Spleen (tissue), 11 donors: ENCODE measurements around the gene PTPRM. TPM values are rescaled to one million over a fixed set of nuclear protein-coding genes. Genes with fewer than 3 reads are reported as not detected.

ENCODE experiments used
- DNase-seq: peaks from one replicate; pipeline ENCODE4 v3.0.0-alpha.2; 2020
- H3K27ac ChIP-seq, 8 donors: fragments of 200-600 bp; sonication (generic) in 7 of 8; 1 replicate in 4 of 8; 2 replicates in 4 of 8; pipeline versions ENCODE4 v1.5.0 to v1.8.0; 2016 to 2021; ENCODE audit warnings: inconsistent platforms in 4 of 8, mild to moderate bottlenecking in 4 of 8, moderate library complexity in 1 of 8
- H3K27me3 ChIP-seq, 7 donors: fragments of 200-600 bp; sonication (generic) in 6 of 7; replicated peaks in 1 of 7; 1 replicate in 4 of 7; 2 replicates in 3 of 7; pipeline versions ENCODE4 v1.5.0 to v1.8.0; 2016 to 2021; ENCODE audit warnings: inconsistent platforms in 3 of 7, mild to moderate bottlenecking in 1 of 7
- H3K36me3 ChIP-seq, 6 donors: fragments of 200-600 bp; sonication (generic) in 5 of 6; 1 replicate in 4 of 6; 2 replicates in 2 of 6; pipeline versions ENCODE4 v1.5.0 to v1.8.0; 2016 to 2021; ENCODE audit warnings: inconsistent platforms in 2 of 6
- H3K4me1 ChIP-seq, 6 donors: fragments of 200-600 bp; sonication (generic) in 5 of 6; 1 replicate in 3 of 6; 2 replicates in 3 of 6; pipeline versions ENCODE4 v1.5.0 to v1.8.0; 2016 to 2021; ENCODE audit warnings: inconsistent platforms in 3 of 6
- H3K4me3 ChIP-seq, 8 donors: fragments of 200-600 bp; sonication (generic) in 7 of 8; 1 replicate in 4 of 8; 2 replicates in 4 of 8; pipeline versions ENCODE4 v1.5.0 to v1.8.0; 2016 to 2021; ENCODE audit warnings: inconsistent platforms in 4 of 8, mild to moderate bottlenecking in 4 of 8, moderate library complexity in 2 of 8
- H3K9me3 ChIP-seq, 8 donors: fragments of 200-600 bp; sonication (generic) in 7 of 8; 1 replicate in 4 of 8; 2 replicates in 4 of 8; pipeline versions ENCODE4 v1.5.0 to v1.8.0; 2016 to 2021; ENCODE audit warnings: inconsistent platforms in 4 of 8
- CTCF ChIP-seq, 11 experiments: fragments of 200-600 bp in 7 of 11; fragments of 450-650 bp in 4 of 11; sonication (generic) in 4 of 11; IDR thresholded peaks in 8 of 11; conservative IDR thresholded peaks in 3 of 11; 1 replicate in 7 of 11; 2 replicates in 4 of 11; pipeline versions ENCODE4 v1.4.0 to v1.8.0; 2016 to 2021; ENCODE audit warnings: antibody characterized with exemption in 11 of 11, inconsistent platforms in 4 of 11, mild to moderate bottlenecking in 1 of 11
- POLR2A ChIP-seq, 3 donors: fragments of 450-650 bp; IDR thresholded peaks; one replicate each; pipeline ENCODE4 v1.5.1; 2017; ENCODE audit warnings: antibody characterized with exemption in 3 of 3, mild to moderate bottlenecking in 1 of 3
- POLR2AphosphoS5 ChIP-seq, 3 donors: sonication (generic); formaldehyde crosslinking; IDR thresholded peaks; one replicate each; pipeline ENCODE4 v1.5.1; 2017; ENCODE audit warnings: antibody characterized with exemption in 3 of 3
- WGBS, 5 donors: extraction: QIAGEN DNeasy Blood & Tissue Kit in 3 of 5; methylation state at CpG; one replicate each; pipeline versions ENCODE4 v1.1.5 to v1.1.7; 2013 to 2018; 5-methylcytosine and 5-hydroxymethylcytosine counted together
- intact Hi-C: fragments of 100-400 bp; cut with DNase I; formaldehyde crosslinking; loops from one replicate; pipeline ENCODE4 v1.15.0; 2023; ENCODE audit warnings: low total_unique reads
- polyA plus RNA-seq, 3 donors: library from polyadenylated mRNA; stranded (reverse); fragments of 200-250 nt; gene quantifications; one replicate each; pipeline ENCODE4 v1.2.1, GENCODE V29; 2013
- total RNA-seq, 7 donors: library from RNA; depleted of rRNA in 3 of 7; stranded (reverse); fragments of >200 nt in 3 of 7; fragmentation: NEBNext Ultra II Directional in 4 of 7; extraction: Animal tissue kit (Norgen Biotek cat#: 25700) in 4 of 7; gene quantifications; one replicate each; pipeline versions ENCODE4 v1.1.0 to v1.2.1, GENCODE V29; 2016 to 2021
- donor health status: healthy with polysubstance abuse.
- donor health status: DM: no; HTN: no; CAD: no; lungs with moderate emphysema.
- donor health status: DM: no; HTN: no; CAD: no.
- donor health status: Bipolar disorder and iron deficiency.
- donor health status: healthy.
- donor health status: DM: no; HTN: no; CAD: no.
- donor health status: DM: yes; HTN: yes; CAD: no.

The PTPRM gene
- total and polyA plus RNA-seq, 10 donors: 23.5 to 97.8 (median 62.8) TPM

GRCh38 chr18:7545734-7546133 is 21.4 kb upstream of the PTPRM start:
- 68 to 90% (median 75%) methylated on average over 5 of the region's 5 CpGs for WGBS, 5 donors
- Histone ChIP-seq H3K27ac (no peak overlapping the region), H3K4me1 (no peaks in the 10 kb centered on the region), H3K4me3 (no peak overlapping the region), H3K9me3 (no peaks in the 10 kb centered on the region), H3K27me3 (no peaks in the 10 kb centered on the region), H3K36me3 (no peaks in the 10 kb centered on the region)
- TF ChIP-seq CTCF (IDR thresholded peaks at IDR 0.05 in 8 of 11, conservative IDR thresholded peaks at IDR 0.05 in 3 of 11): no peak
- no peak for TF ChIP-seq POLR2A (IDR thresholded peaks at IDR 0.05)
- no peak for TF ChIP-seq POLR2AphosphoS5 (IDR thresholded peaks at IDR 0.05)
- no peak for DNase-seq
- intact Hi-C loops: no loop called here

- Histone ChIP-seq H3K4me3 (no peak overlapping the region), H3K4me1 (no peaks in the 10 kb centered on the region), H3K27me3 (no peaks in the 10 kb centered on the region), H3K36me3 (no peaks in the 10 kb centered on the region), H3K27ac (no peak overlapping the region), H3K9me3 (no peaks in the 10 kb centered on the region)
- TF ChIP-seq CTCF (IDR thresholded peaks at IDR 0.05 in 8 of 11, conservative IDR thresholded peaks at IDR 0.05 in 3 of 11) (no peak), POLR2A (IDR thresholded peaks at IDR 0.05) (no peak), POLR2AphosphoS5 (IDR thresholded peaks at IDR 0.05) (no peak)
- intact Hi-C loops: no loop called here
- WGBS, 5 donors: 89 to 92% (median 91%) methylated on average over 11 of the region's 11 CpGs
- DNase-seq: no peak
Observed at GRCh38 chr18:7548221-7548620, 18.9 kb upstream of the PTPRM start.

GRCh38 chr18:7548721-7549120 is 18.4 kb upstream of the PTPRM start:
- H3K36me3 ChIP-seq: no peaks in the 10 kb centered on the region
- WGBS, 5 donors: 72 to 86% (median 81%) methylated on average over 3 of the region's 3 CpGs
- TF ChIP-seq POLR2AphosphoS5 (IDR thresholded peaks at IDR 0.05) (no peak), CTCF (IDR thresholded peaks at IDR 0.05 in 8 of 11, conservative IDR thresholded peaks at IDR 0.05 in 3 of 11) (no peak), POLR2A (IDR thresholded peaks at IDR 0.05) (no peak)

GRCh38 chr18:7557973-7558372 is 9.1 kb upstream of the PTPRM start:
- TF ChIP-seq POLR2A (IDR thresholded peaks at IDR 0.05): no peak
- TF ChIP-seq POLR2AphosphoS5 (IDR thresholded peaks at IDR 0.05): no peak
- no peak for TF ChIP-seq CTCF (IDR thresholded peaks at IDR 0.05 in 8 of 11, conservative IDR thresholded peaks at IDR 0.05 in 3 of 11)
- DNase-seq: no peak
- H3K4me1 ChIP-seq: peaks cover 0 to 7% (median 1%) of the 10 kb centered on the region in 6 donors
- H3K36me3 ChIP-seq: no peaks in the 10 kb centered on the region
- no peaks in the 10 kb centered on the region for H3K27me3 ChIP-seq
- H3K27ac ChIP-seq: no peak overlapping the region
- intact Hi-C loops: no loop called here
- no peak overlapping the region for H3K4me3 ChIP-seq
- no peaks in the 10 kb centered on the region for H3K9me3 ChIP-seq
- 52 to 75% (median 61%) methylated on average over 2 of the region's 2 CpGs for WGBS, 5 donors

More at GRCh38 chr18:7548721-7549120, 18.4 kb upstream of the PTPRM start:
- Histone ChIP-seq H3K27me3 (no peaks in the 10 kb centered on the region), H3K9me3 (no peaks in the 10 kb centered on the region), H3K4me1 (no peaks in the 10 kb centered on the region), H3K27ac (no peak overlapping the region), H3K4me3 (no peak overlapping the region)
- intact Hi-C loops: no loop called here
- DNase-seq: no peak
